Right lobe of liver (tissue), 4 donors: ENCODE results near the gene PLN.

Source experiments
- POLR2A ChIP-seq: fragments of 450-650 bp; IDR thresholded peaks from one replicate; pipeline ENCODE4 v1.6.1; 2017; ENCODE audit warnings: antibody characterized with exemption, mild to moderate bottlenecking
- TF ChIP-seq, protein P1 (sequence below), 4 donors: fragments of 200-600 bp in 3 of 4; fragments of 450-650 bp in 1 of 4; IDR thresholded peaks; one replicate each; pipeline versions ENCODE4 v1.5.1 to v1.8.0; 2016 to 2022; ENCODE audit warnings: antibody characterized with exemption in 4 of 4, mild to moderate bottlenecking in 2 of 4
- donor health status: DM: no; HTN: no; CAD: no.
- donor health status: DM: no; HTN: no; CAD: no.
- donor health status: DM: no; HTN: yes; CAD: no.

GRCh38 chr6:118528129-118528528 is 20.0 kb upstream of the PLN start:
- TF ChIP-seq POLR2A = no peak
- TF ChIP-seq, protein P1, sequence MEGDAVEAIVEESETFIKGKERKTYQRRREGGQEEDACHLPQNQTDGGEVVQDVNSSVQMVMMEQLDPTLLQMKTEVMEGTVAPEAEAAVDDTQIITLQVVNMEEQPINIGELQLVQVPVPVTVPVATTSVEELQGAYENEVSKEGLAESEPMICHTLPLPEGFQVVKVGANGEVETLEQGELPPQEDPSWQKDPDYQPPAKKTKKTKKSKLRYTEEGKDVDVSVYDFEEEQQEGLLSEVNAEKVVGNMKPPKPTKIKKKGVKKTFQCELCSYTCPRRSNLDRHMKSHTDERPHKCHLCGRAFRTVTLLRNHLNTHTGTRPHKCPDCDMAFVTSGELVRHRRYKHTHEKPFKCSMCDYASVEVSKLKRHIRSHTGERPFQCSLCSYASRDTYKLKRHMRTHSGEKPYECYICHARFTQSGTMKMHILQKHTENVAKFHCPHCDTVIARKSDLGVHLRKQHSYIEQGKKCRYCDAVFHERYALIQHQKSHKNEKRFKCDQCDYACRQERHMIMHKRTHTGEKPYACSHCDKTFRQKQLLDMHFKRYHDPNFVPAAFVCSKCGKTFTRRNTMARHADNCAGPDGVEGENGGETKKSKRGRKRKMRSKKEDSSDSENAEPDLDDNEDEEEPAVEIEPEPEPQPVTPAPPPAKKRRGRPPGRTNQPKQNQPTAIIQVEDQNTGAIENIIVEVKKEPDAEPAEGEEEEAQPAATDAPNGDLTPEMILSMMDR (IDR thresholded peaks at IDR 0.05) = no peak
